Pancreas (tissue), 10 donors: ENCODE measurements around the gene SHROOM2. TPM values are rescaled to one million over a fixed set of nuclear protein-coding genes. Genes with fewer than 3 reads are reported as not detected.
A peak's percentile ranks its signal among the peaks of the same experiment; 100 is the strongest.

Experiments used
- ATAC-seq, 4 donors: fragments of 200-7000 bp; cut with Tn5 transposase; one replicate each; pipeline versions ENCODE4 v1.8.0 to v1.9.1; 2020; ENCODE audit warnings: mild to moderate bottlenecking in 4 of 4, moderate library complexity in 4 of 4
- DNase-seq, 6 donors: peaks; one replicate each; pipeline ENCODE4 v3.0.0-alpha.2; 2020
- FAIRE-seq: peaks from 2 replicates; lab custom pipeline; 2012; peaks lifted over from hg19 to GRCh38; lab: Jason Lieb, UNC
- H3K27ac ChIP-seq, 4 donors: fragments of 200-600 bp; sonication (generic); 1 replicate in 3 of 4; 2 replicates in 1 of 4; pipeline versions ENCODE4 v1.5.0 to v1.8.0; 2020
- H3K27me3 ChIP-seq, 4 donors: fragments of 200-600 bp; one replicate each; pipeline ENCODE4 v1.8.0; 2021
- H3K36me3 ChIP-seq, 3 donors: fragments of 200-600 bp; sonication (generic) in 1 of 3; one replicate each; pipeline versions ENCODE4 v1.5.0 to v1.8.0; 2020 to 2021
- H3K4me1 ChIP-seq, 3 donors: fragments of 200-600 bp; one replicate each; pipeline ENCODE4 v1.8.0; 2021
- H3K4me3 ChIP-seq, 4 donors: fragments of 200-600 bp; sonication (generic) in 2 of 4; one replicate each; pipeline versions ENCODE4 v1.5.0 to v1.8.0; 2020 to 2021
- H3K9me3 ChIP-seq, 4 donors: fragments of 200-600 bp; one replicate each; pipeline ENCODE4 v1.8.0; 2021
- CTCF ChIP-seq, 4 donors: fragments of 200-600 bp; sonication (generic) in 3 of 4; IDR thresholded peaks; one replicate each; pipeline versions ENCODE4 v1.5.0 to v1.8.0; 2021; ENCODE audit warnings: antibody characterized with exemption in 4 of 4
- WGBS, 2 donors: extraction: QIAGEN DNeasy Blood & Tissue Kit; methylation state at CpG; one replicate each; pipeline ENCODE4 v1.1.7; 2013; 5-methylcytosine and 5-hydroxymethylcytosine counted together
- intact Hi-C, 3 donors: fragments of 100-400 bp; cut with DNase I; formaldehyde crosslinking; loops; one replicate each; pipeline versions ENCODE4 v1.11.1 to v1.14.2; 2022
- polyA plus RNA-seq, 2 donors: library from polyadenylated mRNA; stranded (reverse); fragments of 200-250 nt; gene quantifications; one replicate each; pipeline ENCODE4 v1.2.3, GENCODE V29; 2013
- total RNA-seq, 6 donors: library from RNA; stranded (reverse); fragmentation: NEBNext Ultra II Directional in 4 of 6; extraction: Animal tissue kit (Norgen Biotek cat#: 25700) in 4 of 6; gene quantifications; one replicate each; pipeline versions ENCODE4 v1.2.1 to v1.2.4, GENCODE V29; 2021 to 2023
- donor health status: healthy with polysubstance abuse.
- donor health status: DM: no; HTN: no; CAD: no; lungs with moderate emphysema.
- donor health status: DM: no; HTN: no; CAD: no.
- donor health status: control.
- donor health status: control.
- donor health status: Bipolar disorder and iron deficiency.
- donor health status: DM: yes; HTN: yes; CAD: no.
- donor health status: DM: no; HTN: no; CAD: no.
- donor health status: DM: no; HTN: no; CAD: no.
- donor health status: DM: yes; HTN: yes; CAD: no.

The SHROOM2 gene
- total RNA-seq (1 to 10 TPM; 3.2 to 6.6 (median 4.2) TPM), polyA plus RNA-seq (1 to 10 TPM; 3.3 to 3.8 TPM)

GRCh38 chrX:9785944-9786797, at the start of gene SHROOM2:
Gene SHROOM2 (plus strand): TSS chrX:9786429. CDS start chrX:9786546, 117 bp downstream.
- intact Hi-C loops, result no loop called here
- Histone ChIP-seq H3K9me3 (no peaks in the 10 kb centered on the region), H3K27me3 (no peaks in the 10 kb centered on the region), H3K27ac (peak within 1 kb of the TSS; percentile 8 to 72 (median 55)), H3K36me3 (no peaks in the 10 kb centered on the region), H3K4me1 (no peaks in the 10 kb centered on the region), H3K4me3 (peak within 1 kb of the TSS; percentile 28 to 54 (median 48))
- WGBS, 2 donors, result 0 to 3% methylated on average over 52 to 116 of the region's 132 CpGs
- no peak for FAIRE-seq
- DNase-seq, result peak; percentile 25 to 78 (median 40)
- no peak for TF ChIP-seq CTCF (IDR thresholded peaks at IDR 0.05)
- peak; percentile 39 to 72 (median 62) for ATAC-seq

GRCh38 chrX:9737363-9737762, 48.9 kb upstream of the SHROOM2 start:
- DNase-seq (no peak), ATAC-seq (no peak), FAIRE-seq (no peak)
- Histone ChIP-seq H3K9me3 (no peaks in the 10 kb centered on the region), H3K27ac (no peak overlapping the region), H3K4me1 (no peaks in the 10 kb centered on the region), H3K27me3 (no peaks in the 10 kb centered on the region), H3K4me3 (no peak overlapping the region), H3K36me3 (no peaks in the 10 kb centered on the region)
- intact Hi-C loops, result no loop called here
- 71 to 78% methylated on average over 7 of the region's 7 CpGs for WGBS, 2 donors
- no peak for TF ChIP-seq CTCF (IDR thresholded peaks at IDR 0.05)

- intact Hi-C loops, result no loop called here
- H3K27ac ChIP-seq, result no peak overlapping the region
- H3K4me1 ChIP-seq, result no peaks in the 10 kb centered on the region
- 72 to 77% methylated on average over 3 of the region's 3 CpGs for WGBS, 2 donors
- no peaks in the 10 kb centered on the region for H3K27me3 ChIP-seq
- no peak for FAIRE-seq
- no peak for TF ChIP-seq CTCF (IDR thresholded peaks at IDR 0.05)
- no peaks in the 10 kb centered on the region for H3K36me3 ChIP-seq
- no peak for ATAC-seq
- no peak for DNase-seq
- no peaks in the 10 kb centered on the region for H3K9me3 ChIP-seq
- H3K4me3 ChIP-seq, result no peak overlapping the region
Measured at GRCh38 chrX:9738151-9738550, 48.1 kb upstream of the SHROOM2 start.

- Histone ChIP-seq H3K4me3 (no peak overlapping the region), H3K27ac (no peak overlapping the region), H3K9me3 (no peaks in the 10 kb centered on the region), H3K36me3 (no peaks in the 10 kb centered on the region), H3K27me3 (no peaks in the 10 kb centered on the region), H3K4me1 (no peaks in the 10 kb centered on the region)
- FAIRE-seq (no peak), DNase-seq (no peak), ATAC-seq (no peak)
- TF ChIP-seq CTCF (IDR thresholded peaks at IDR 0.05), result no peak
- WGBS, 2 donors, result 65 to 78% methylated on average over 5 of the region's 5 CpGs
- intact Hi-C loops, result no loop called here
Measured at GRCh38 chrX:9739130-9739529, 47.1 kb upstream of the SHROOM2 start.
